HG02610 (cell line): ENCODE data around the gene FILIP1.

ENCODE experiments used
- ATAC-seq: cut with Tn5 transposase; IDR thresholded peaks from one replicate; pipeline ENCODE4 v1.9.1; 2021; ENCODE audit warnings: mild to moderate bottlenecking, moderate library complexity; ENCODE audit not compliant: unreplicated experiment

The FILIP1 gene

DNA sequence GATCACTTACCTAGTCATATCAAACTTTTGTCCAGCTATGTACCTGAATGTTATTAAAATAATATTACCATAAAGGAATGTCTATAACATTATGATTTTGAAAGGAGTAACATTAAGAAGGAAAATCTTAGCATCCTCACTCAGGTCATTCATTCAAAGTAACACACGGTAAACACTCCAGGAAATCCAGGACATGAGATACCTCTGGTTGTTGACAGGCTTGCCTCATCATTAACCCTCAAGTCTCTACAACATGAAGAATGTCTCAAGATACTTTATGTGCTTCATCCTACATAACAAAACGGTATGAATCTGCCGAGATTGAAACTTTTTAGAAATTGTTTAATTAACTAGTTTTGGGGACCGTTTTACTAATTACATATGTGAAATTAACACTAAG lies 690 bp upstream of the FILIP1 start:
- ATAC-seq = no peak

DNA sequence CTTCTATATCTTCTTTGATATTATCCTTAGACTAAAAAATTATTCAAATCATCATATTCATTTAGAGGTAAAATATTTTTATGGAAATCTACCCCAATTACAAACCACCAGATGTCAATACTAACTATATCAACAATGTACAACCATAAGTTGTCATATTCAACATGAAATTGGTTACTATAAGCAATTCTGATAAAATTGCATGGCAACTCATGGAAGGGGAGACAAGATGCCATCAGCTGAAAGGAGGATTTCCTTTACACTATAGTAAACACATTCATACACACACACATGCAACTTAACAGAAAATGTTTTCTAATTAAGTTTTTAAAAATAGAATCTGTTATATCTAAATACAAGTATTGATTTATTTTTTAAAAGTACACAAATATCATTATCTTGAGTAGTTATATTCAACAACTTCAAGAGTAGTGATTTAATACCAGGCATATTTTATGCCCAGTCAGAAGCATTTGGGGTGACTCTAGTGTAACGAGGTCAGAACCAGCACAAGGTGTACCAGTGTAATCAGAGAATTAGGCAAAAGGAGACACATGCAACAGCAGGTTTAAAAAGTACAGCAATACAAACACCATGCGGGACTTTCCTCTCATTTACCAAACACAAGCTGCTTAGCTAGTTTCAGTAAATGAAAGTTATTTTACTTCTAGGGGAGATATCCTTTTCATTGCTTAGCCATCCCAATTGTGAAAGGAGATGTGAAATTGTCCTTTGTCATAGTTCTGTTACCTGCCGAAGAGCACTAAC lies 1.0 kb downstream of the FILIP1 start:
- no peak for ATAC-seq

DNA sequence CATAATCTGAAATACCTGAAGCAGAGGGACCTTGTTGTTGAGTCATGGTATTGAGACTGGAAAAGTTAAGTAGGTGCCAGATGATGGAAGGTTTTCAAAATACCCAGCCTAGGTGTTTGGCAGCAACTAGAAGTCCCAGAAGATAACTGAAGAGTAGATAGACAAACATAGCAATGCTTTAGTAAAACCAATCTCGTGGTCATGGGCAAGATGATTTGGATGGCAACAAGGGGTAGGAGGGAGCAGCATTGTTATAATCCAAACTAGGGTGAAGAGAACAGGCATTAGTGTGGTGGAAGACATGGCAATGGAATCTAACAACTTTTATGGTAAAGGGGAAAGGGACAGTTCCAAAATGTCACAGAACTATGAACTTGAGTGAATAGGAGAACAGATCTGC lies 2.3 kb downstream of the FILIP1 start:
- no peak for ATAC-seq

DNA sequence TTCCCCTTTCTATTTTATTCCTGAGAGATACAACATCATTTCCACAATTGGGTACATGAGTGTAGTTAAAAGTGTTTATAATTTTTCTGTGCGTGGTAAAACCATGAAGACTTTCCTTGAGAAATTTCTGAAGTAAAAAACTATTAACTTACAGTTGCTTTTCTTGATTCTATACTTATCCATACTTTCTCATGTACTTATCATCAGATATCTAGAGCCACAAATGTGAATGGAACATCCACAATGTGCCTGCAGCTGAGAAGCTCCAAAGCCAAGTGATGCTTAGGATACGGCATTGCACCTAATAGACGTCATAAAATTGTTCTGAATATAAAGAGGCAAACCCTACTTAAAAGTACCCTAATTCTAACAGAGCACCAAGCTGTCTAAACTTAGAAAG lies 2.9 kb downstream of the FILIP1 start:
- ATAC-seq = no peak

DNA sequence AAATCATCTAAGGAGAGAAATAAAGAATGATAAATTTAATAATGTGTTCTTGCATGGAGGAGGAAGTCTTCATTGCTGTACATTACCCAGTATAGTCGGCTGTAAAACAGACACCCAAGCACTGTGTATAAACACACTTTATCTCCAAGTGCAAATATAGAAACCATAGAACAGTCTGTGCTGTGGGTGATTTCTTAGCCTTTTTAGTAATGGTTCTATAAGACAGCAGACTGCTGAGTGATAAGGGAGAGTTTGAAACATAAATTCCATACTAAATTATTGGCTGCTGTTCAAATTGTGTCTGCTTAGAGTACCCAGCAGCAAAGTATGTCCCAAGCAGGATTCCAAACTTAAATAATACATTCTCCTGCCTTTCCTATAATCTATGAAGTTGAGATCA lies 4.6 kb downstream of the FILIP1 start:
- ATAC-seq = no peak

DNA sequence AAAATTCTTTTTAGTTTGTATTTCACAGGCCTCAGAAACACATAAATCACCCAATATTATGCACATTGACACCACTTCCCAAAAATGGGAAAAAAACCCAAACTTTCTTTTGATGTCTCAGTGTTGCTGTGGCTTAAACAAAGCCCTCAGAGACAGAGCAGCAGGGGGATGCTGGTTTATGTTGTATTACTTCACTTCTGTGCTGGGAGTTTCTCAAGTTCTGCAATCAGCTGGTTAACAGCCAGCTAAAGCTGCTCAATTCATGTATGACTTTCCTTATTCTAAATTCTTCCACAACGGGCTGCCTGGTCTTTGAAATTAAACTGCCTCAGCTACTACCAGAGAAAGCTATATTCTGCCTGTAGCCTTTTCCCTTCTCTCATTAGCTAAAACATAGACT lies 5.6 kb downstream of the FILIP1 start:
- ATAC-seq = no peak

DNA sequence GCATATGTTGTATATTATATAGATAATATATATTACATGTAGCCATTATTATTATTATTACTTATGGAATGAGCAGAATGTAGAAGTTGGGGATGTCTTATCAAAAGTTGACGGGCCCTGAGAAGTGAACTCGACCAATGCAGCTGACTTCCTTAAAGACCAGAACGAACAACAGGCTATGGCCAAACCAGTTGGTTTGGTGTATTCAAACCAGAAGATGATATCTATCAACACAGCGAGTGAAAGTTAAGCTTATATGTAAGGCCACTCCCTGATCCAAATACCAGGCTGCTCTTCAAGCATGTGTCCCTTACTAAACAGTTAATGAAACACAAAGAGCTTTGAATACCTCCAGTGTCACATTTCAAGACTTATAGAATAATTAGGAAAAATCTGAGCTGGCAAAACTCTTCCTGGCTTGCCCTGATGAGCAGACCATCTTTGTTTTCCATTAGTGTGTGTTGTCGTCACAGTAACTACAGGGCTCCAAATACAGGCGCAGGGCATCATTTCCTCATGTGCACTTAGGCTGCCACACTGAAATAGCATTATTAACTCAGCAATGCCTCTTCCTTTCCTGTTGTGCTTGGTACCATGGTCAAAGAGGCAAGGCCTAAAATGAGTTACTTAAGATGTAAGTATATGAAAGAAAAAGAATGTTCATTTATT lies 6.6 kb downstream of the FILIP1 start:
- ATAC-seq = no peak

DNA sequence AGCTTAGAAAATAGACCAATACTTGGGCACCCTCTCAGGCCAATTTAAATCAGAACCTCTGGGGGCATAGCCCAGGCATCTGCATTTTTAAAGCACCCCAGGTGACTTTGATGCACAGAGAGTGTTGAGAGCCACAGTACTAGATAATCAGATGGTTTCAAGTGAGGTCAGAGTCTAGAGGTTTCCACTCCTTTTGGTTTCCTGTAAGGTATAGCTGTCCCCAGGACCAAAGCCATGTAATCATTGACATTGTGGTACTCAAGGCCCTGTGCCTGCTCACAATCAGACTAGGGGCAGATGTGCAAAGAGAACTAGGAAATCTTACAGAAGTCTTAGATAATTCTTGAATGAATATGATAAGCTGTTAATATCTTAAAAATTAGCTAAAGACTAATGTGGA lies 9.1 kb downstream of the FILIP1 start:
- ATAC-seq = no peak

DNA sequence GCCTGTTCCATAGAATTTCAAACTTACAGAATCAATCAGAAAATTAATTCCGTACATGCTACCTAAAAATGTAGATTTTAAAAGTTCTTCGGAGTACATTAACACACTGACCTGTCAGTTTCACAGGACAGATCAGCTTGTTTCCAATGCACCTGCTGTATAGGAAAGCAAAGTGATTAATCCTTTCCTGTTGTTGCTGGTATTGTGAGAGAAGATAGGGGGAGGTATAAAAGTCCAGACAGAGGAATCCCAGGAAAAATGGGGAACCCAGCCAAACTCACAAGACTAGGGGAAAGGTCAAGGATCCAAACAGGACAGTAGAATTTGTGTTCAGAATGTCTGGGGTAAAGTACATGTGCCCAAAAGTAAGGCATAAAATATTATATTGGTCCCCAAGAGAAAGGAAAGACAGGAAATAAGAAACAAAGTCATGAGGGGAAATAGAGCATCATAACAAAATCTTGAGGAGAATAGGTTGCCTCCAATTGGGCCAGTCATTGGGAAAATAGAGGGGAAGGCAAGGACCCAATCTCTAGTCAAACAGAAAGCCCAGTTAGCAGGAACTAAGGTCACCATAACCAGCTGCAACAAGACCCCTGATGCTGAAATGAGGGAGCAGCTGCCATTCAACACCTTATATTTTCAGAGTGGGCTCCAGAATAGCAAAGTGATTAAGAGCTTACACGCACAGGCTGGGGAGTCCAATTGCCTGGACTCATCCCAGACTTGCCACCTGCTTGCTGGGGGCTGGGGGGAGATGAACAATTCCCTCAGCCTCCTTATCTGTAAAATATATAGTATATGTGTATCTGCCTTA lies 10.3 kb downstream of the FILIP1 start:
- no peak for ATAC-seq

DNA sequence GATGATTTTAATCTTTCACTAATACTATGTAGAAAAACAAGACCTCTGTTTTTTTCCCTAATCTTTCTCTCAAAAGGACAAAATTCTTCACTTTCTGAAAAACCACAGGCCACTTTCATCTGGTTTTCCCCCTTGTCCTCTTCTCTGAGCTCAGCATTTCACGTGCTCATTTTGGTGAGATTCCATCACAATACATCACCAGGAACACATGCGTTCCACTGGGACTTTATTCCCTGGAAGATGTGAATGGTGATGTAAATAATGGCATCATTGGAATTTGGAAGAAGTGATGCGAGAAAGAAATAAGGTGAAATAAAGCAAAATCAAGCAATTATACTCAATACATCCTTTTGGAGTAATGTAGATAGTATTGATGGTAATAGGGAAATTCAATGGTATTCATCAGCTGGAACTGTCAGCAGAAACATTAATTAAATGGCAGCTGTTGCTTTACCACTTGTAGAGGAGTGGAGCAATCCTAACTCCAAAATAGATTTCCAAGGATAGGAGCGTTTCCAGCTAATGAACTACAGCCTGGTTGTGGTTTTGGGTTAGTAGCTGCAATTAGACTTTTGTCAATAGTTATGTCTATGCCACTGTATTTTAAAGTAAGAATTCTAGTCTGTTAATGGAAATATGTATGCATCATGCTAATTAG lies 11.5 kb downstream of the FILIP1 start:
- no peak for ATAC-seq

DNA sequence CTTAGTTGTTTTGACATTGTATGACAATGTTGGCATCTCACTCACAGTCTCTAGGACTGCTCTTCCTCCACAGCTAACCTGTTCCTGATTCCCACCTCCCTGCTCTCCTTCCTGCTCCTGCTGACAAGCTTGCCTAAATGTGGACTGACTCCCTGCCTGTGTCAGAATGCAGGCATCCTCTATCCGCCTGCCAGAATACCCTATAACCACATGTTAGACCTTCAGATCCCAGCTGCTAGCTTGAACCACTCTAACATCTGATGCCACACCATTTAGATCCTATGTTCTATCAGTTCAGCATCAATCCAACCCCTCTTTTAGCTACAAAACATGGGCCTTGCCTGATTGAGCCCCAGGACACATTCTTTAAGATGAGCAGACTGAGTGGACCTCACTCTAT lies 12.2 kb downstream of the FILIP1 start:
- no peak for ATAC-seq

DNA sequence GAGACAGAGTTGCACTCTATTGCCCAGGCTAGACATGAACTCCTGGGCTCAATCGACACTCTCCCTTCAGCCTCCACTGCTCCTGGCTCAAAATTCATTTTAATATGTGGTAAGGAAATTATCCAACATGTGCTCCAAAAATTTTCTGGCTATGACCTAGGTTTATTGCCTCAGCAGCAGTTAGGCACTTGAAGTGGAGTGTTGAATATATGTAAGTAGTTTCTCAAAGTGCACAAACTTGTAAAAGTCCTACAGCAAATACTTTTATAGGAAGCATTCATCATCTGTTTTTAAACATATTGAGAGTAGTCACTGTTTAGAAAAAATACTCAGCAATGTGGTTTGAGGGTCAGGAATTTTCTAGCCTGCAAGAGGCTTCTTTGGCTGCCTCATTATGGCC lies 13.2 kb downstream of the FILIP1 start:
- ATAC-seq = no peak

DNA sequence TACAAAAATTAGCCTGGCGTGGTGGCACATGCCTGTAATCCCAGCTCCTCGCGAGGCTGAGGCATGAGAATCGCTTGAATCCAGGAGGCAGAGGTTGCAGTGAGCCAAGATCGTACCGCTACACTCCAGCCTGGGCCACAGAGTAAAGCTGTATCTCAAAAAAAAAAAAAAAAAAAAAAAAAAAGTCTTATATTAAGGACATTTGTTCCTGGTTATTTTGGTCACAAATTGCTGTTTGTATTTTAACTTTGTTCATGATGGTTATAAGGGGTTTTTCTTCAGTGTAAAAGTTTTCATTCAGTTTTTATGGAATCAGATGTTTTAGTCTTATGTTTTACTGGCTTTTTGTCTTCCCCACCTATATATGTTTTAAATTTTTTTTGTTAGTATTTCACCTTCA lies 13.9 kb downstream of the FILIP1 start:
- ATAC-seq = no peak

DNA sequence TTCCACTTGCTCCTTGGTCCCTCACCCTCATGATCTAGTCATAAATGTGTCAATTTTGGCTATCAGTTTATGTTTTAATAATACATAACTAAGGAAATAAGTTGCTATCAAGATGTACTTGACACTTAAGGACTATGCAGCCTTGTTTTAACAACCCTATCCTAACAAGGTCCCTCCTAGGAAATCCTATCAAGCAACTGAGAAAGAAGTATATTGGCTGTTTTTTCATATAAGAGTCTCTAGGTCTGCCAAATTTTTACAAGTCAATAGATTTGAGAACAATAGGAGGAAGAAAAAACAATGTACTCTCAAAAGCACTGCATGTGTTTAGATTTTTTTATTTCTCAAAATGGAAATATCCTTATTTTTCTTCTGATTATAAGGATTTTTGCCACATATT lies 14.7 kb downstream of the FILIP1 start:
- no peak for ATAC-seq

DNA sequence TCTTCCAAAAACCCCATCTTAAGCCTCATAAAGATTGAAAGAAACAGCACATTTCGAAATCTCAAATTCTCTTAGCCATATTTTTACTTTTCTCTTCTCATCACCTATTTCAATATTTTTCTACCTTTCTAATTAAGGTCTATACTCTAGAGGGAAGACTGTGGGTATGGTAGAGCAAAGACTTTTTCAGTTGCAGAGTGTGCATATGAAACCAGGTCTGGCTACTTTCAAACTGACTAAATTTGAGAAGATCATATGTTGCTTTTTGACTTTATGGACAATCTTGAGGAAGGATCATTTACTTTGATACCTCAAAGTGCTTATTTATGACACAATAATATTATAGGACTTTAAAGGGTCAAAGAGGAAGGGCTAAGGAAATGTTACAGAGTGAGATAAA lies 20.7 kb downstream of the FILIP1 start:
- no peak for ATAC-seq

DNA sequence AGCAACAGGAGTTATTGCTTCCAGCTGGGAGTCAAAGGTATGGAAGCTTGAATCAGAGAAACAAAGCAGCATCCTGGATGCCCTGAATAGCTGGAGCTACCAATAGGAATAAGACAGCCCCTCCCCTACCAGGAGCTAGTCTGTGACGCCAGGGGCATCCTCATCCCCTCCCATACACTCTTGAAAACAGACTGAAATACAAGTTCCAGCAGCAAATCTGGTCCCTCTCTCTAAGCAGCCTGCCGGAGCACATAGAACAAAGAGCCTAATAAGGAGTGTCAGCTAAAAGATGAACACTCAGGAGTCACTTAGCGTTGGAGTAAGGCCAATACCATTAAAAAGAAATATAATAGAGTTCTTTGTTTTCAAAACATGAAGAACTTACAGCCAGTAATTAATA lies 25.6 kb downstream of the FILIP1 start:
- no peak for ATAC-seq

DNA sequence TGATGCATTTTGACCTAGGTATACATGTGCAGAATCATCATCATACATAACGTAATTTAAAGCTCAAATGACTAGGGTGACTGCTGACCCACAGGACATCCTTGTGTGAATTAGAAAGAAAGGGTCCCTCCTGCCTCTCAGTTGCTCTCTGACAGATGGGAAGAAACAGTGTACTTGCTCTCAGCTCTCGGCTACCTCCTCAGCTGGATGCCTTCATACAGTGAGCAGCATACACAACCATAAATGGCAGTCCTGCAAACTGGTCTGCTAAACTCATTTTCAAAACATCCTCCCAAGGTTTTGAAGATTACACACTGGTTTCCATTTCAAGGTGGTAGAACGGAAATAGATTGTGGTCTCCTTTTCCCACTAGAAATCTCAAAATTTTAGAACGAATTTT lies 26.3 kb downstream of the FILIP1 start:
- no peak for ATAC-seq

DNA sequence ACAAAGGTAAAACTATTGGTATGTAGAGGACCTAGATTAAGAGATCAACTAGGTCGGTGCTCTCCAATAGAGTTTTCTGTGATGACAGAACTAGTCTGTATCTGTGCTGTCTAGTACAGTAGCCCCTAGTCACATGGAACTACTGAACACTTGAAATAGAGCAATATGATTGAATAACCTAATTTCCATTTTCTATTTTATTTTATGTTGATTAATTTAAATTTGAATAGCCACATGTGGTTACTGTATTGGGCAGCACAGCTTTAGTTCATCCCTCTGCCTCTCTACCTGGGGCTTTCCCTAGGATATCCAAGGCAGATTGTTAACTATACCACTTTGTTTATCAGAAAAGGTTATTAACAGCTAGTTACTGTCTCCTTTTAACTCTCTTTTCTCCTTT lies 27.0 kb downstream of the FILIP1 start:
- no peak for ATAC-seq

DNA sequence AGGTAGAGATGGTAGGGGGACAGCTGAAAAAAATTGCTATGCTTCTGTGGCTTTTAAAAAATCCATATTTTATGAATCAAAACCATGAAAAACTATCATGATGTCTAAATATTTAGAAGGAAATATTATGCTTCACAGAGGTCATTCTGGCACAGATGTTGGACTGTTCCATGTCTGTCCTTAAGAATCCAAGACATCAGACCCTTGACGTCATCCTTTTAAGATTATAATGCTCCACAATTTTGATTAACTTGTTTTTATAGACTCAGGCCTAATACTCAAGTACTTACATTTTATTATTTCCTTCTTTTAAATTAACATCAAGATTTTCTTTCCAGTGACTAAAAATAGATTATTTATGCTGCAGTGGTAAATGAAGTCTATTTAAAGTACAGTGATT lies 29.7 kb downstream of the FILIP1 start:
- ATAC-seq = no peak

DNA sequence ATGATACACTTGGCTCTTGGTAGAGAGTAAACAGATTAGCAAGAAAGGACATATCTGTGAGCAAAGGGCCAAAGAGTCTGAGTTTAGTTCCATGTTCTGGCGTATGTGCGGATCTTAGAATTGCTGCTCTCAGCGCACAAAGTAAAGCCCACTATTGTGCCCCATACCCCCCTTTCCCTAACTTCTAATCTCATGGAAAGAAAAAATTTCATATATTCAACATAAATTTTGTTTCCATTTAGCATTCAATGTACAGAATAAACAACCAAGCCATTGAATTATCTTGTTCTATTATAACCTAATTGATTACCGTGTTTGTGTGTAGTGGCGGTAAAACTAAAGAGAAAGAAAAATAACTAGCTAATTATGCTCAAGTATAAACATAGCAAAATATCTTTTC lies 30.5 kb downstream of the FILIP1 start:
- no peak for ATAC-seq

DNA sequence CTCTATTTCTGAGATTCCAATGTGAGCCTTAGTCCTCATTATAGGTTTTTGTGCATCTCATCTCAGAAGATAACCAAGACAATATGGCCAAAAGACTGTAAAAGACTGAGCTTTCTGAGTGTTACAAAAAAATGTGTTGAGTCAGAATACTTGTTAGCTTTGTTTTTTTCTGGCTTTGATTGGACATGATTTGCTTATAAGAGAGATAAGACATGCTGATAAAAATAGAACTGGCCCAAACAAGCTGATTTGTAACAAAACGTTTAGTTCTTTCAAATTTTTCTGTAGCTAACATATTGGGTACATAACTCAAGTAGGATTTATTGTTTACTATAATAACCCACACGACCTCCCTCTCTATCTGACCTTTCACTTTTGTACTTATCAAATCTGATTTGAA lies 32.9 kb downstream of the FILIP1 start:
- ATAC-seq = no peak
